ENCODE results near the gene TMEM72.

The TMEM72 gene

DNA sequence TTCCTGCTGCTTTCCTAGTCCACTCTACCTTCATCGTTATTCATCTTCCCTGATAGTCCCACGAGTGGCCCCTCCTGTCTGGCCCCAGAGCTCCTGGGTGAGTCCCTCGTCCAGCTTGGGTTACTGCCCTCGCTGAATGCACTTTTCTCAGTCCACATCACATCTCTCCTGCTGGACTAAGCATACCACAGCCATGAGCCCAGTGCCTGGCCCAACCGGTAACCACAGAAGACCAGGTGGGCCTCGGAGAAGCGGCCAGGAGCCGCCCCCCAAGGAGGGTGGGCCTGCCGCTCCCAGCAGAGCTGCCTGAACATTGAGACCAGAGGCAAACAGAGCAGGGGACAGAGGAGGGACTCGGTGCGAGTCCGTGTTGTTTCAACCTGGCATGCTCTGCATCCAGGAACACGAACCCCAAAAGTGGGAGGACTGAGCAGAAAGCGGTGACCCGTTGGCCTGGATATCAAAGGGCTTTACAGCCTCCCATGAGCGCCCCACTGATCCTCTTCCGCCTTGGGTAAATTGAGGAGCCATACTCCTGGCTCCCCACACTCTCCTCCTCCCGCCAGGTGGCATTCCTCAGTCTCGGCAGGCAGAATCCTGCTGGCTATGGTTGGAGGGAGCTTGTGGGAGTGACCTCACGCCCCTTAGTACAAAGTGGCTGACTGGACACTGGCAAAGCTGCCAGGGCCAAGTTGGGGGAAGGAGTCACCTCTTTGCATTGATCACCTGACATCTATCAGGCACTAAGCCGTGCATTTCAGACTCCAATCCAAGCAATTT lies 13.3 kb downstream of the TMEM72 start:
- DNase-seq (ENCODE audit: low read depth) = no peak
- in situ Hi-C loops (cut with HindIII; ENCODE audit: low sequenced_read_pairs) = no loop called here
- H3K4me3 ChIP-seq (ENCODE audit: low read depth, low read length) = no peak overlapping the region
- TF ChIP-seq CTCF (IDR thresholded peaks at IDR 0.05; ENCODE audit: low read depth, low read length, missing control alignments) = no peak

DNA sequence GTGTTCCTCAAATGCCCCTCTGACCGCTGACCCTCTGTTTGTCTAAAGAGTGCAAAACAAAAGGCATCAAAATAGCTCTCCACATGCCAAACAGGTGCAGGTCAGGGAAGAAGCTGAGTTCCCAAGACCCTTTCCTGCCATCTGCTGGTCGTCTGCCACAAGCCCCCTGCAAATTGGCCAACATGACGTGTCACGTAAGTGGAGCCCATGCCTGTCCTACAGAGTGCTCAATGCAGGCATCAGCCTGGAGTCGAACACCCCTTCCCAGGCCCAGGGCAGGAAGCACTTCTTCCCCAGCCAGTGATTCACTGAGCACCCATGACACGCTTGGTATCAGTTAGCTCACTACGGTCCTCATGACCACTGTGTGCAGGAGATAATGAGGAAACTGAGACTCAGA lies 14.1 kb downstream of the TMEM72 start:
- in situ Hi-C loops (cut with HindIII; ENCODE audit: low sequenced_read_pairs) = no loop called here
- DNase-seq (ENCODE audit: low read depth) = no peak
- H3K4me3 ChIP-seq (ENCODE audit: low read depth, low read length) = no peak overlapping the region
- TF ChIP-seq CTCF (IDR thresholded peaks at IDR 0.05; ENCODE audit: low read depth, low read length, missing control alignments) = peak; percentile 19

GRCh38 chr10:44925811-44926750 lies 14.9 kb downstream of the TMEM72 start:
- TF ChIP-seq CTCF (IDR thresholded peaks at IDR 0.05; ENCODE audit: low read depth, low read length, missing control alignments) = no peak
- in situ Hi-C loops (cut with HindIII; ENCODE audit: low sequenced_read_pairs) = no loop called here
- no peak overlapping the region for H3K4me3 ChIP-seq (ENCODE audit: low read depth, low read length)
- DNase-seq (ENCODE audit: low read depth) = no peak

DNA sequence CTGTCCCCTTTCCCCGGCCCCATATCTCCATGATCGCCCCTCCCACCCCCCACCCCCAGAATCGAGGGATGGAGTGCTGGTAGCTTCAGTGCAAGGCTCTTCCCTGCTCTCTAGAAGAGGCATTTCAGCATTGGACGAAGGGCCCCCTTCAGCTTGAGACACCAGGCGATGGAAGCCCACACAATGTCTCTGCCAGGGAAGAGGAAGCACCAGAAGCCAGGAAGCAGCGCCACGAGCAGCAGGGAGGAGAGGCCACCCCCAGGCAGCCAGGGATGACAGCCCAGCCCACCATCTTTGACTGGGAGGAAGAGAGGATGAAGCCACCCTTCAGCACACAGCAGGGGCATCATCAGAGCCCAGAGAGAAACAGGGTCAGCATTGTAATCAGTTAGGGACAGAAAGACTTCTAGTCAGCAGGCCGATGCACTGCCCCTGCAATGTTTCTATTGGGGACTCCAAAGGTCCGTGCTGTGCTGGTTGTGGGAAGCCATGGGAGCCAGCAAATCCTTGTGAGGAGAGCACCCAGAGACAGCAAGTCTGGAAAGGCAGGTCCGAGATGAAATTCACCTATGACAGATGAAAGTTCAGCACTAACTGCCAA lies 15.7 kb downstream of the TMEM72 start:
- in situ Hi-C loops (cut with HindIII; ENCODE audit: low sequenced_read_pairs) = no loop called here
- no peak for TF ChIP-seq CTCF (IDR thresholded peaks at IDR 0.05; ENCODE audit: low read depth, low read length, missing control alignments)
- no peak overlapping the region for H3K4me3 ChIP-seq (ENCODE audit: low read depth, low read length)
- no peak for DNase-seq (ENCODE audit: low read depth)

DNA sequence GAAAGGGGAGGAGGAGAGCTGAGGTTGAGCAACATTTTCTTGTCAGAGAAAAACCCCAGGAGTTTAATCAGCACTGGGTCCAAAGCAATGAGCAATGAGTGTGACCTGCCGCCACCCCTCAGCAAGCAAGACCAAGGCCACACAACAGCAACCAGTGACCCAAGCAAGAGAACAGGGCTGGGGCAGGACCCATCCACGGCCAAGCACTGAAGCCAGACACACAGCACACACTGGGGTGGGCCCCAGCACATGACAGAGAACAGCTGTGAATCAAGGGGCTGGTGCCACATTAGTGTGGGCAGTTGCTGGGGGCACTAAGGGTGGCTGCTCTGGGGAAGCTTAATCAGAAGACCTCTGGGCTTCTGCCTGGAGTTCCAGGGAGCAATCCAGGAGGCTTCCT lies 16.2 kb downstream of the TMEM72 start:
- in situ Hi-C loops (cut with HindIII; ENCODE audit: low sequenced_read_pairs) = no loop called here
- no peak for TF ChIP-seq CTCF (IDR thresholded peaks at IDR 0.05; ENCODE audit: low read depth, low read length, missing control alignments)
- no peak for DNase-seq (ENCODE audit: low read depth)
- H3K4me3 ChIP-seq (ENCODE audit: low read depth, low read length) = no peak overlapping the region

GRCh38 chr10:44928462-44928861 lies 17.3 kb downstream of the TMEM72 start:
- in situ Hi-C loops (cut with HindIII; ENCODE audit: low sequenced_read_pairs) = no loop called here

More at GRCh38 chr10:44928462-44928861, 17.3 kb downstream of the TMEM72 start:
- no peak for TF ChIP-seq CTCF (IDR thresholded peaks at IDR 0.05; ENCODE audit: low read depth, low read length, missing control alignments)
- DNase-seq (ENCODE audit: low read depth) = no peak
- H3K4me3 ChIP-seq (ENCODE audit: low read depth, low read length) = no peak overlapping the region

All from astrocyte of the cerebellum (primary cell).